Suprapubic skin (tissue), 4 donors: ENCODE results near the gene TMCC1. TPM values are rescaled to one million over a fixed set of nuclear protein-coding genes. Genes with fewer than 3 reads are reported as not detected.

Source experiments
- DNase-seq, 2 donors: peaks; one replicate each; pipeline ENCODE4 v3.0.0-alpha.2; 2019; ENCODE audit warnings: low spot score in 2 of 2
- H3K27ac ChIP-seq: fragments of 200-600 bp; sonication (generic); one replicate; pipeline ENCODE4 v1.5.1; 2019
- H3K27me3 ChIP-seq: fragments of 200-600 bp; sonication (generic); one replicate; pipeline ENCODE4 v1.5.1; 2019
- H3K36me3 ChIP-seq: fragments of 200-600 bp; sonication (generic); one replicate; pipeline ENCODE4 v1.5.1; 2019
- H3K4me1 ChIP-seq: fragments of 200-600 bp; sonication (generic); one replicate; pipeline ENCODE4 v1.5.1; 2019
- H3K4me3 ChIP-seq: fragments of 200-600 bp; sonication (generic); one replicate; pipeline ENCODE4 v1.5.1; 2019; ENCODE audit warnings: mild to moderate bottlenecking
- H3K9me3 ChIP-seq: fragments of 200-600 bp; sonication (generic); one replicate; pipeline ENCODE4 v1.5.1; 2019
- EP300 ChIP-seq: sonication (generic); formaldehyde crosslinking; IDR thresholded peaks from one replicate; pipeline ENCODE4 v1.6.1; 2017; ENCODE audit warnings: antibody characterized with exemption
- POLR2A ChIP-seq, 2 donors: fragments of 450-650 bp; IDR thresholded peaks; one replicate each; pipeline ENCODE4 v1.6.1; 2017; ENCODE audit warnings: antibody characterized with exemption in 2 of 2, mild to moderate bottlenecking in 2 of 2, moderate library complexity in 2 of 2
- POLR2AphosphoS5 ChIP-seq, 3 donors: sonication (generic); formaldehyde crosslinking; IDR thresholded peaks; one replicate each; pipeline ENCODE4 v1.6.1; 2017; ENCODE audit warnings: antibody characterized with exemption in 3 of 3
- WGBS: methylation state at CpG from one replicate; pipeline ENCODE4 v1.1.5; 2018; 5-methylcytosine and 5-hydroxymethylcytosine counted together
- total RNA-seq, 4 donors: library from RNA; depleted of rRNA; stranded (reverse); fragments of >200 nt; gene quantifications; one replicate each; pipeline ENCODE4 v1.1.0, GENCODE V29; 2016
- TF ChIP-seq, protein P1 (sequence below), 2 donors: fragments of 200-600 bp in 1 of 2; fragments of 450-650 bp in 1 of 2; sonication (generic) in 1 of 2; IDR thresholded peaks; one replicate each; pipeline ENCODE4 v1.5.1; 2016 to 2019; ENCODE audit warnings: antibody characterized with exemption in 2 of 2, mild to moderate bottlenecking in 1 of 2, moderate library complexity in 1 of 2

The TMCC1 gene
- total RNA-seq, 4 donors from 2014 or later = 14.6 to 26.4 (median 22.4) TPM

DNA sequence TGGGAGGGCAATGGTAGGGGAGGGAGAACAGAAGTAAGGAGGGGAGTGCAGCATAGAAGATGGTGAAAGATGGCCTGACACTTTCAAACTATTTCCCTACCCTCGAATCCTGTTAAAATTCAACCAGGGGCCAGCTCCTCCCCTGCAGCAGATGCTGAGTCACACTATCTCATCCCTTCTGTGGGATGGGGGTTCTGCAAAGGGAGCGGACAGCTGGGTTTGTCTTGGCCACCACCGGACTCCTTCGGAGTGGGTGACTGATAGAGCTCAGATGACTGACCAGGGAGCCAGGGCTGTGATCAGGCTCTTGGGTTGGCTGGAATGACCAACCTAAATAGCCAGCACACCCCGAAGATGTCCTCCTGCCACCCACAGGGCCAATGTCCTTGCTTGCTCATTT lies 33.6 kb upstream of the TMCC1 start:
- H3K27ac ChIP-seq = no peak overlapping the region
- no peaks in the 10 kb centered on the region for H3K4me1 ChIP-seq
- H3K36me3 ChIP-seq = no peaks in the 10 kb centered on the region
- TF ChIP-seq, protein P1, sequence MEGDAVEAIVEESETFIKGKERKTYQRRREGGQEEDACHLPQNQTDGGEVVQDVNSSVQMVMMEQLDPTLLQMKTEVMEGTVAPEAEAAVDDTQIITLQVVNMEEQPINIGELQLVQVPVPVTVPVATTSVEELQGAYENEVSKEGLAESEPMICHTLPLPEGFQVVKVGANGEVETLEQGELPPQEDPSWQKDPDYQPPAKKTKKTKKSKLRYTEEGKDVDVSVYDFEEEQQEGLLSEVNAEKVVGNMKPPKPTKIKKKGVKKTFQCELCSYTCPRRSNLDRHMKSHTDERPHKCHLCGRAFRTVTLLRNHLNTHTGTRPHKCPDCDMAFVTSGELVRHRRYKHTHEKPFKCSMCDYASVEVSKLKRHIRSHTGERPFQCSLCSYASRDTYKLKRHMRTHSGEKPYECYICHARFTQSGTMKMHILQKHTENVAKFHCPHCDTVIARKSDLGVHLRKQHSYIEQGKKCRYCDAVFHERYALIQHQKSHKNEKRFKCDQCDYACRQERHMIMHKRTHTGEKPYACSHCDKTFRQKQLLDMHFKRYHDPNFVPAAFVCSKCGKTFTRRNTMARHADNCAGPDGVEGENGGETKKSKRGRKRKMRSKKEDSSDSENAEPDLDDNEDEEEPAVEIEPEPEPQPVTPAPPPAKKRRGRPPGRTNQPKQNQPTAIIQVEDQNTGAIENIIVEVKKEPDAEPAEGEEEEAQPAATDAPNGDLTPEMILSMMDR (IDR thresholded peaks at IDR 0.05) = no peak
- TF ChIP-seq EP300 (no peak), POLR2A (IDR thresholded peaks at IDR 0.05) (no peak), POLR2AphosphoS5 (IDR thresholded peaks at IDR 0.05) (no peak)
- H3K4me3 ChIP-seq = no peak overlapping the region
- H3K9me3 ChIP-seq = peaks cover 8% of the 10 kb centered on the region
- WGBS = 79% methylated on average over 5 of the region's 5 CpGs
- DNase-seq = no peak
- peaks cover 4% of the 10 kb centered on the region for H3K27me3 ChIP-seq

- DNase-seq = no peak
- WGBS = 96% methylated on average over 1 of the region's 1 CpG
- Histone ChIP-seq H3K27ac (no peak overlapping the region), H3K27me3 (no peaks in the 10 kb centered on the region), H3K9me3 (peaks cover 35% of the 10 kb centered on the region), H3K4me3 (no peak overlapping the region), H3K4me1 (no peaks in the 10 kb centered on the region), H3K36me3 (no peaks in the 10 kb centered on the region)
- no peak for TF ChIP-seq EP300
- TF ChIP-seq POLR2A (IDR thresholded peaks at IDR 0.05) = no peak
- TF ChIP-seq, protein P1 (IDR thresholded peaks at IDR 0.05) = no peak
- no peak for TF ChIP-seq POLR2AphosphoS5 (IDR thresholded peaks at IDR 0.05)
Observed at GRCh38 chr3:129919806-129920205, 26.3 kb upstream of the TMCC1 start.

DNA sequence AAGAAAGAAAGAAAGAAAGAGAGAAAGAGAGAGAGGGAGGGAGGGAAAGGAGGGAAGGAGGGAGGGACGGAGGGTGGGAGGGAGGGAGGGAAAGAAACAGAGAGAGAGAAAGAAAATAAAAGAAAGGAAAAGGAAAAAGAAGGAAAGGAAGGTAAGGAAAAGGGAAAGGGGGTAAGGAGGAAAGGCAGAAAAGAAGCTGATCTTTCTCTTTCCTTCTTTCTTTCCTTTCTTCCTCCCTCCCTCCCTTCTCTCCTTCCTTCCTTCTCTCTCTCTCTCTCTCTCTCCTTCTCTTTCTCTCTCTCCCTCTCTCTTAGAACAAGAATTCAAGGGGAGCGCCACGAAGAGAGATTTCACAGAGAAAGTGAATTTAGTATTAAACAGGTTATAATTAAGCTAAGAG lies 25.8 kb upstream of the TMCC1 start:
- H3K27me3 ChIP-seq = no peaks in the 10 kb centered on the region
- DNase-seq = no peak
- TF ChIP-seq POLR2A (IDR thresholded peaks at IDR 0.05) = no peak
- TF ChIP-seq, protein P1 (IDR thresholded peaks at IDR 0.05) = no peak
- TF ChIP-seq EP300 = no peak
- no peak for TF ChIP-seq POLR2AphosphoS5 (IDR thresholded peaks at IDR 0.05)
- no peaks in the 10 kb centered on the region for H3K4me1 ChIP-seq
- no peak overlapping the region for H3K27ac ChIP-seq
- no peak overlapping the region for H3K4me3 ChIP-seq
- H3K9me3 ChIP-seq = peaks cover 35% of the 10 kb centered on the region
- WGBS = 71% methylated on average over 3 of the region's 3 CpGs
- H3K36me3 ChIP-seq = no peaks in the 10 kb centered on the region

- TF ChIP-seq, protein P1 (IDR thresholded peaks at IDR 0.05) = no peak
- TF ChIP-seq POLR2A (IDR thresholded peaks at IDR 0.05) (no peak), POLR2AphosphoS5 (IDR thresholded peaks at IDR 0.05) (no peak), EP300 (no peak)
- H3K4me3 ChIP-seq = no peak overlapping the region
- peaks cover 35% of the 10 kb centered on the region for H3K9me3 ChIP-seq
- DNase-seq = no peak
- H3K36me3 ChIP-seq = no peaks in the 10 kb centered on the region
- no peaks in the 10 kb centered on the region for H3K27me3 ChIP-seq
- no peak overlapping the region for H3K27ac ChIP-seq
- WGBS = 96% methylated on average over 8 of the region's 8 CpGs
- H3K4me1 ChIP-seq = no peaks in the 10 kb centered on the region
Observed at GRCh38 chr3:129918461-129918860, 24.9 kb upstream of the TMCC1 start.

DNA sequence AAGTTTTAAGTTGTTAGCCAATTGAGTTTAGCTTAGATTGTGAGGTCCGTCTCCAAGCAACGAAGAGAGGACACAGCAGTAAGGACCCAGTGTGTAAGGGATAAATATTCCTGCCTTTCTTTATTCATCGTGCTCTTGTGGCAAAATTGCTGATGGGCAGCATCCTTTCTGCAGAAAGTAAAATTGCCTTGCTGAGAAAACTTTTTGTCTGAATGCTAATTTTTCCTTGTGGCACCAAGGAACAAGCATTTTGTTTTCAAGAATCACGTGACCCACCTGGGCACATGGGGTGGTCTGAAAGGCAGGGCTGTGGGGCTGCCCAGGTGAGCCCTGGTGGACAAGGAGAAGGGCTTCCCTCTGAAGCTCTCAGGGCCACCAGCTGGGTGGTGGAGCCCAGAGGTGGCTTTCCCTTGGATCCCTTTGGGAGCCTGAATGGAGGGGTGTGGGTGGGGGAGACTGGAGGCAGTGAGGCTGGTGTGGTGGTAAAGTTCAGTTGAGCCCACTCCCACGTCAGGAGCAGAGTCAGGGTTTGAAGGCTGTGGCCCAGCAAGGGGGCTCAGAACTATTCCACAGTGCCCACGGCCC lies 24.0 kb upstream of the TMCC1 start:
- no peaks in the 10 kb centered on the region for H3K4me1 ChIP-seq
- TF ChIP-seq, protein P1 (IDR thresholded peaks at IDR 0.05) = no peak
- no peak for TF ChIP-seq POLR2AphosphoS5 (IDR thresholded peaks at IDR 0.05)
- WGBS = 95% methylated on average over 5 of the region's 6 CpGs
- H3K27me3 ChIP-seq = no peaks in the 10 kb centered on the region
- no peak for DNase-seq
- H3K4me3 ChIP-seq = no peak overlapping the region
- H3K9me3 ChIP-seq = peaks cover 35% of the 10 kb centered on the region
- H3K27ac ChIP-seq = no peak overlapping the region
- no peaks in the 10 kb centered on the region for H3K36me3 ChIP-seq
